GM12872 (cell line): ENCODE results near the gene CCDC90B.

Experiments used
- TF ChIP-seq, protein P1 (sequence below): IDR thresholded peaks from 3 replicates; pipeline ENCODE4 v1.5.1; 2011; ENCODE audit warnings: low read depth, mild to moderate bottlenecking, low read length, moderate library complexity; ENCODE audit not compliant: insufficient read depth

Gene CCDC90B, protein sequence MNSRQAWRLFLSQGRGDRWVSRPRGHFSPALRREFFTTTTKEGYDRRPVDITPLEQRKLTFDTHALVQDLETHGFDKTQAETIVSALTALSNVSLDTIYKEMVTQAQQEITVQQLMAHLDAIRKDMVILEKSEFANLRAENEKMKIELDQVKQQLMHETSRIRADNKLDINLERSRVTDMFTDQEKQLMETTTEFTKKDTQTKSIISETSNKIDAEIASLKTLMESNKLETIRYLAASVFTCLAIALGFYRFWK

DNA sequence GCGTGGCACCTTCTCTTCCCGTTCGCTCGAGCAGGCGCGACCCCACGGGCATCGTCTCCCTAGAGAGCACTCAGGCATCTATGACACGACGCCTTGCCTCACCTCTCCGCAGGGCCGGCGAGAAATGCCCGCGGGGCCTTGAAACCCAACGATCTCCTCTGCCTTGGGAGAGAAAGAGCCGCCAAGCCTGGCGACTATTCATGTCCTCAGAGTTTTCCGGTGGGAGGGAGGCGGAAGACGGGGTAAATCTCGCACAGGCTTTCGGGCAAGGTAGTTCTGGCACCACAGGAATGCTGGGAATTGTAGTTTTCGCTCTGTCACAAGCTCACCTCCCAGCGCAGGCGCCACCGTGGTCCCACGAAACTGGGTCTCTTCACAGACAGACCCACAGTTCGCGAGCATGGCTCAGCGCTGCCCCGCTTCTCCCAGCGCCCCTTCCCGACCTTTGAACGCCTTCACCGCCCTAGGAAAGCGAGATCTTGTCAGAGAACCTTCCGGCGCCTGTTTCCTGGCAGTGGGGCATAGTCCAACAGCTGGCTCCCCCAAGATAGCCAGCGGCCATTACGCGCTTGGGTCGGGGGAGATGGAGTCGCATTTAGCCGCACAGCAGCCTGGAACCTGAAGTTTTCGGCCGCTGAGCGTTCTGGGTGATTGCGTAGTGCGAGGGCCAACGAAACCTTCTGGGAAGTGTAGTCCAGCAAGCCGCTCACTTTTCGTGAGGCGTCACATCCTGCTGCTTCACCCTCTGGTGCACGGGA is at the start of gene CCDC90B:
TSS of gene CCDC90B (minus strand) at position 597 of the 758 bp plus-strand sequence. CDS start at position 202, 395 bp downstream.
- TF ChIP-seq, protein P1, sequence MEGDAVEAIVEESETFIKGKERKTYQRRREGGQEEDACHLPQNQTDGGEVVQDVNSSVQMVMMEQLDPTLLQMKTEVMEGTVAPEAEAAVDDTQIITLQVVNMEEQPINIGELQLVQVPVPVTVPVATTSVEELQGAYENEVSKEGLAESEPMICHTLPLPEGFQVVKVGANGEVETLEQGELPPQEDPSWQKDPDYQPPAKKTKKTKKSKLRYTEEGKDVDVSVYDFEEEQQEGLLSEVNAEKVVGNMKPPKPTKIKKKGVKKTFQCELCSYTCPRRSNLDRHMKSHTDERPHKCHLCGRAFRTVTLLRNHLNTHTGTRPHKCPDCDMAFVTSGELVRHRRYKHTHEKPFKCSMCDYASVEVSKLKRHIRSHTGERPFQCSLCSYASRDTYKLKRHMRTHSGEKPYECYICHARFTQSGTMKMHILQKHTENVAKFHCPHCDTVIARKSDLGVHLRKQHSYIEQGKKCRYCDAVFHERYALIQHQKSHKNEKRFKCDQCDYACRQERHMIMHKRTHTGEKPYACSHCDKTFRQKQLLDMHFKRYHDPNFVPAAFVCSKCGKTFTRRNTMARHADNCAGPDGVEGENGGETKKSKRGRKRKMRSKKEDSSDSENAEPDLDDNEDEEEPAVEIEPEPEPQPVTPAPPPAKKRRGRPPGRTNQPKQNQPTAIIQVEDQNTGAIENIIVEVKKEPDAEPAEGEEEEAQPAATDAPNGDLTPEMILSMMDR = no peak

DNA sequence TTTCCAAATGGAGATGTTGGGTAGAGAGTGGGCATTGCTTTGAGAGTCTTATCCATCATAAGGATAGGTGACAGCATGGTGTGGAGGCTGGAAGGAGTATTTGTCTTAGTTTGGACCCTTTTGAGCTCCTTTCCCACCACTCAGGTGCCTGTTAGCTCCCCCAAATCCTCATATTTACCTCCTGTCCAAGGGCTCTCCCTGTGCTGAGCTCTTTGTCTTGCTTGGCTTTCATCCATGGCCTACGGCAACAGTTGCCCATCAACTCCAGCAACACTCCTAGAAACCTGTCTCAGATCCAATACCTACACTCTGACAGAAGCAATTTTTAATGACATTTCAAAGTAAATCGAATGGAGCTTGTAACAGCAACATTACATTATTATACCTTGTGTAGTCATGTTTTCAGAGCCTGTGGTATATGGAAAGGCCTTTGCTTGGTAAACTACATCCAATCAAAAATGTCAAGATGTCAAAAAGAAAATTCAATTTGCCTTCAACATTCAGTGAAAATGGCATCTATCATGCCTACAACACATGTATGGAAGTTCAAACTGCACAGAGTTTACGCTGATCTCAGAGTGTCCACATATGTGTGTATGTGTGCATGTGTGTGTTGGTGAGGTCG is 49.4 kb upstream of the CCDC90B start:
- TF ChIP-seq, protein P1 = no peak

DNA sequence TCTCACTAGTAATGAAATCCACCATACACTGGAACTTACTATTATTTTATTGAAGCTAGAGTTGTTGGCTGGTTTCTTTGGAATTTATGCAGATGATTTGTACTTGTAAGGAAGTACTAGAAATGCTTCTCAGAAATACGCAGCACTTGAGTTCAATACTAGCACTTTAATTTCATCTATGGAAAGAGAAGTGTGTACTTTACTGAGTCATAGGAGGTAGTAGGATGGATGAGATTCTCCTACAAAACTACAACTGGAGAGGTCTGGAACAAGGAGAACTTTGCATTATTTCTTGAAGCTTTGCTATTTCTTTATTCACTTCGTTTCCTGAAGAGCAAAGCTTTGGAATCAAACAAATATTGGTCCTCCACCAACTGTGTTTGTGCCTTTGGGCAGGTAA is 44.1 kb upstream of the CCDC90B start:
- TF ChIP-seq, protein P1 = no peak

DNA sequence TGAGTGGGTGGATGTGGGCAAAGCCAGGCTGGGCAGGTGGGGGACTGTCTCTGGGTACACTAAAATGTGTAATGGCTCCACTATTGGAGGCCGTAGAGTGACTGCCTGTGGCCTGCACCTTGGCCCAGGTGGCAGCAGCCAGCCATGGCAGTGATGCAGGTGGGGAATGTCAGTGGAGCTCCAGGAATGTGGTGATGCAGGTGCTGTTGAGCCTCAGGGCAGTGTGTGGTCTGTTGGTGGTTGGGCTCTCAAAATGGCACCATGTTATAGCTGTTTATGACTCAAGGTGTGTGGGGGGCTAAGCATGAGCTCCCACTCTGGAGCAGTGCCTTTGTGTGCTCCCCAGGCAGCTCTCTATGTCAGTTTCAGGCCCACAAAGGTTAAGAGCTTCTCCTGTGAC is 40.2 kb upstream of the CCDC90B start:
- TF ChIP-seq, protein P1 = no peak

DNA sequence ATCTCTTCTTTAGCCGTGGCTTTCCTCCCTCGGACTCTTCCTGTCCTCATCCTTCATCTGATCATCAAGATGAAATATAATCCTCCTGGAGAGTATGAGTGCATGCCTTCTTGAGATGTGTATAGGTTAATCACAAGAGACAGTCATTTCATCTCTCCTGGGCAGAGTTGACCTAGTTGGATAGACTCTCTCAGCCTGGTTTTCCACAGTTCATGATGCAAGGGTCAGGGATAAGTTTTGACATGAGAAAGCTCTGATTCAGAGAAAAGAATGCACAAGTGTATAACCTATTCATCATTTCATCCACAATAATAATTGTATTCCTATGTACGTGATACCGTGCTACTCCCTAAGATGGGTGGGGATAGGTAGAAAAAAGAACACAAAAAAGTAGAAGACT is 33.2 kb upstream of the CCDC90B start:
- TF ChIP-seq, protein P1 = no peak

DNA sequence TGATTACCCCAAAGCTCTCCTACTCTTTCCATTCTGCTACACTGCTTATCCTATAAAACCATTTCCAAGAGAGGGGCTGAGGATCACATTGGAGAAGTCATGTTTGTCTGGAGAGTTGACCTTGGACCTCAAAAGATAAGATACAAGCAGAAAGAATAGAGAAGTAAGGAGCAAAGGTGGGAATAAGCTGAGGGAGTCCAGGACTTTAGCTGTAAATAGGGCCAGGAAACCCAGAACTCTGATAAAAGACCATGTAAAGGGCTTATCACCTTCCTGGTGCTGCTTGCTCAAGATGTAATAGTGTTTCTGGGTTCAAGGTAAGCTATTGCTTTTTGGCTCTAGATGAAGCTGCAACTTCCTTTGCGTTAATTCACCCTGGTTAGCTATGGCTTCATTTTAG is 32.8 kb upstream of the CCDC90B start:
- TF ChIP-seq, protein P1 = no peak
